NB4 (cell line): ENCODE results near the gene SAMD14.
A peak's percentile ranks its signal among the peaks of the same experiment; 100 is the strongest.

Source experiments
- DNase-seq: peaks from one replicate; pipeline ENCODE4 v3.0.0; 2010; ENCODE audit warnings: low read depth
- H3K4me3 ChIP-seq: one replicate; pipeline ENCODE4 v1.5.1; 2011; ENCODE audit warnings: mild to moderate bottlenecking, low read depth, low read length, moderate library complexity
- CTCF ChIP-seq: IDR thresholded peaks from one replicate; pipeline ENCODE4 v1.5.1; 2012; ENCODE audit warnings: low read depth, low read length
- MAX ChIP-seq: IDR thresholded peaks from 2 replicates; pipeline ENCODE4 v1.6.1; 2011; ENCODE audit warnings: low read depth, low read length
- MYC ChIP-seq: IDR thresholded peaks from 2 replicates; pipeline ENCODE4 v1.6.1; 2011; ENCODE audit warnings: low read depth, low read length
- POLR2A ChIP-seq: IDR thresholded peaks from 2 replicates; pipeline ENCODE4 v1.6.1; 2011; ENCODE audit warnings: mild to moderate bottlenecking; ENCODE audit not compliant: insufficient read length; ENCODE audit errors: extremely low read depth

The SAMD14 gene

GRCh38 chr17:50153650-50154575, 24.0 kb upstream of the SAMD14 start:
- DNase-seq: no peak
- TF ChIP-seq CTCF (no peak), MYC (no peak), MAX (no peak), POLR2A (no peak)
- H3K4me3 ChIP-seq: no peak overlapping the region

- no peak overlapping the region for H3K4me3 ChIP-seq
- no peak for DNase-seq
- TF ChIP-seq MAX (no peak), MYC (no peak), POLR2A (no peak), CTCF (no peak)
Measured at GRCh38 chr17:50152736-50153135, 22.8 kb upstream of the SAMD14 start.

GRCh38 chr17:50151937-50152547, 22.1 kb upstream of the SAMD14 start:
- TF ChIP-seq POLR2A (no peak), MAX (peak; percentile 32; the same call in 1 of the 2 replicates), CTCF (no peak)
- peak overlapping the region; percentile 73 for H3K4me3 ChIP-seq
- peak; percentile 86 for DNase-seq

GRCh38 chr17:50151041-50151936, 21.3 kb upstream of the SAMD14 start:
- DNase-seq: peak; percentile 94
- peak overlapping the region; percentile 73 for H3K4me3 ChIP-seq
- TF ChIP-seq CTCF (peak; percentile 39), MAX (no peak), MYC (peak; percentile 11; the same call in 1 of the 2 replicates), POLR2A (peak; percentile 46)

- no peak for TF ChIP-seq MYC
- no peak for TF ChIP-seq POLR2A
- no peak for TF ChIP-seq MAX
- no peak for TF ChIP-seq CTCF
- no peak for DNase-seq
- H3K4me3 ChIP-seq: peak within 1 kb of the TSS; percentile 73
Measured at GRCh38 chr17:50150354-50151040, 20.5 kb upstream of the SAMD14 start, which contains the start of gene PPP1R9B. Gene PPP1R9B (minus strand): TSS chr17:50150677. CDS start chr17:50150513, 164 bp downstream.
